ENCODE data around the gene AKAP10.
A peak's percentile ranks its signal among the peaks of the same experiment; 100 is the strongest.
"Not testable (repeated sequence)": the region's sequence is repeated elsewhere in the genome, so short reads cannot be mapped to it uniquely, and the experiment has no call there.

Gene AKAP10

GRCh38 chr17:19977293-19978208 is at the start of gene AKAP10:
Gene AKAP10, minus strand, starts transcription at chr17:19977828. Its CDS starts 149 bp downstream, at chr17:19977679.
- in situ Hi-C loops (cut with MboI; ENCODE audit: low pct_unique_long_range_greater_than_20kb, low sequenced_read_pairs): no loop called here
- peak; percentile 89 for DNase-seq

GRCh38 chr17:20026960-20027359 is 49.3 kb upstream of the AKAP10 start:
- DNase-seq: no peak
- in situ Hi-C loops (cut with MboI; ENCODE audit: low pct_unique_long_range_greater_than_20kb, low sequenced_read_pairs): no loop called here

- no peak for DNase-seq
- in situ Hi-C loops (cut with MboI; ENCODE audit: low pct_unique_long_range_greater_than_20kb, low sequenced_read_pairs): no loop called here
Measured at GRCh38 chr17:20022701-20023100, 45.1 kb upstream of the AKAP10 start.

GRCh38 chr17:20016475-20016992 is 38.9 kb upstream of the AKAP10 start:
- DNase-seq; in situ Hi-C loops (cut with MboI; ENCODE audit: low pct_unique_long_range_greater_than_20kb, low sequenced_read_pairs): not testable (repeated sequence)

- no peak for DNase-seq
- in situ Hi-C loops (cut with MboI; ENCODE audit: low pct_unique_long_range_greater_than_20kb, low sequenced_read_pairs): no loop called here
Measured at GRCh38 chr17:20012017-20012536, 34.4 kb upstream of the AKAP10 start.

GRCh38 chr17:20010936-20011335 is 33.3 kb upstream of the AKAP10 start:
- in situ Hi-C loops (cut with MboI; ENCODE audit: low pct_unique_long_range_greater_than_20kb, low sequenced_read_pairs): no loop called here
- no peak for DNase-seq

GRCh38 chr17:20010099-20010863 is 32.7 kb upstream of the AKAP10 start:
- peak; percentile 85 for DNase-seq
- in situ Hi-C loops (cut with MboI; ENCODE audit: low pct_unique_long_range_greater_than_20kb, low sequenced_read_pairs): no loop called here

- DNase-seq: peak; percentile 91
- in situ Hi-C loops (cut with MboI; ENCODE audit: low pct_unique_long_range_greater_than_20kb, low sequenced_read_pairs): no loop called here
Measured at GRCh38 chr17:20009302-20010098, 31.9 kb upstream of the AKAP10 start, which contains the start of gene SPECC1. Gene SPECC1, plus strand, starts transcription at chr17:20009359. Its CDS starts 87,293 bp downstream, at chr17:20096652.

- in situ Hi-C loops (cut with MboI; ENCODE audit: low pct_unique_long_range_greater_than_20kb, low sequenced_read_pairs): no loop called here
- no peak for DNase-seq
Measured at GRCh38 chr17:20009052-20009301, 31.3 kb upstream of the AKAP10 start.

GRCh38 chr17:20008242-20009051 is 30.8 kb upstream of the AKAP10 start:
- DNase-seq: no peak
- in situ Hi-C loops (cut with MboI; ENCODE audit: low pct_unique_long_range_greater_than_20kb, low sequenced_read_pairs): no loop called here

- peak; percentile 66 for DNase-seq
- in situ Hi-C loops (cut with MboI; ENCODE audit: low pct_unique_long_range_greater_than_20kb, low sequenced_read_pairs): loop anchor here (10.0 kb wide), 1 partner anchor 108 kb away; no protein-coding TSS in a partner anchor
Measured at GRCh38 chr17:19996502-19996901, 18.9 kb upstream of the AKAP10 start.

GRCh38 chr17:19996086-19996485 is 18.5 kb upstream of the AKAP10 start:
- in situ Hi-C loops (cut with MboI; ENCODE audit: low pct_unique_long_range_greater_than_20kb, low sequenced_read_pairs): loop anchor here (10.0 kb wide), 1 partner anchor 109 kb away; no protein-coding TSS in a partner anchor
- no peak for DNase-seq

GRCh38 chr17:19992803-19993713 is 15.4 kb upstream of the AKAP10 start:
- peak; percentile 92 for DNase-seq
- in situ Hi-C loops (cut with MboI; ENCODE audit: low pct_unique_long_range_greater_than_20kb, low sequenced_read_pairs): loop anchor here (10.0 kb wide), 1 partner anchor 112 kb away; no protein-coding TSS in a partner anchor

GRCh38 chr17:19991252-19991885 is 13.7 kb upstream of the AKAP10 start:
- no peak for DNase-seq
- in situ Hi-C loops (cut with MboI; ENCODE audit: low pct_unique_long_range_greater_than_20kb, low sequenced_read_pairs): loop anchor here (10.0 kb wide), 1 partner anchor 113 kb away; no protein-coding TSS in a partner anchor

- in situ Hi-C loops (cut with MboI; ENCODE audit: low pct_unique_long_range_greater_than_20kb, low sequenced_read_pairs): no loop called here
- no peak for DNase-seq
Measured at GRCh38 chr17:19987897-19988296, 10.3 kb upstream of the AKAP10 start.

GRCh38 chr17:19986941-19987861 is 9.6 kb upstream of the AKAP10 start:
- in situ Hi-C loops (cut with MboI; ENCODE audit: low pct_unique_long_range_greater_than_20kb, low sequenced_read_pairs): no loop called here
- DNase-seq: no peak
